Body of pancreas (tissue), 4 donors: Measurements from ENCODE around the gene BCKDHB. TPM values are rescaled to one million over a fixed set of nuclear protein-coding genes. Genes with fewer than 3 reads are reported as not detected.
"Not testable (repeated sequence)": the region's sequence is repeated elsewhere in the genome, so short reads cannot be mapped to it uniquely, and the experiment has no call there.

ENCODE experiments used
- ATAC-seq: fragments of 150-250 bp; one replicate; pipeline ENCODE4 v1.9.1; 2016
- DNase-seq, 4 donors: peaks; one replicate each; pipeline ENCODE4 v3.0.0-alpha.2; 2019
- H3K27ac ChIP-seq, 4 donors: fragments of 200-600 bp; sonication (generic); 1 replicate in 3 of 4; 2 replicates in 1 of 4; pipeline versions ENCODE4 v1.5.1 to v1.6.1; 2016 to 2019; ENCODE audit warnings: mild to moderate bottlenecking in 1 of 4, mixed read lengths in 1 of 4, moderate library complexity in 1 of 4
- H3K27me3 ChIP-seq, 2 donors: fragments of 200-600 bp; sonication (generic); one replicate each; pipeline ENCODE4 v1.6.0; 2016; ENCODE audit warnings: mild to moderate bottlenecking in 1 of 2
- H3K36me3 ChIP-seq, 2 donors: fragments of 200-600 bp; sonication (generic); replicated peaks in 1 of 2; 2 replicates each; pipeline ENCODE4 v1.5.1; 2016; ENCODE audit warnings: low read depth in 2 of 2; ENCODE audit not compliant: insufficient read depth in 1 of 2
- H3K4me1 ChIP-seq: fragments of 200-600 bp; sonication (generic); one replicate; pipeline ENCODE4 v1.6.0; 2016
- H3K4me3 ChIP-seq, 2 donors: fragments of 200-600 bp; sonication (generic); 1 replicate in 1 of 2; 2 replicates in 1 of 2; pipeline ENCODE4 v1.5.1; 2016 to 2019
- H3K9me3 ChIP-seq, 3 donors: fragments of 200-600 bp; sonication (generic); 1 replicate in 2 of 3; 2 replicates in 1 of 3; pipeline ENCODE4 v1.5.1; 2016
- CTCF ChIP-seq, 7 experiments: fragments of 450-650 bp in 4 of 7; fragments of 200-600 bp in 3 of 7; sonication (generic) in 3 of 7; IDR thresholded peaks; one replicate each; pipeline ENCODE4 v1.5.1; 2016 to 2019; ENCODE audit warnings: antibody characterized with exemption in 7 of 7
- POLR2A ChIP-seq, 3 donors: fragments of 450-650 bp; IDR thresholded peaks; one replicate each; pipeline ENCODE4 v1.6.1; 2016; ENCODE audit warnings: antibody characterized with exemption in 3 of 3, mild to moderate bottlenecking in 2 of 3
- WGBS, 2 donors: methylation state at CpG; one replicate each; pipeline ENCODE4 v1.1.5; 2017; 5-methylcytosine and 5-hydroxymethylcytosine counted together
- intact Hi-C: fragments of 100-400 bp; cut with DNase I; formaldehyde crosslinking; loops from one replicate; pipeline ENCODE4 v1.15.1; 2023
- total RNA-seq, 2 donors: library from RNA; depleted of rRNA; stranded (reverse); fragments of >200 nt; gene quantifications; one replicate each; pipeline ENCODE4 v1.1.0, GENCODE V29; 2016

BCKDHB gene
- total RNA-seq, result 10 to 100 TPM; 11.5 to 14.8 TPM

- Histone ChIP-seq H3K9me3 (no peaks in the 10 kb centered on the region), H3K4me3 (peak within 1 kb of the TSS; percentile 36 to 55), H3K36me3 (no peaks in the 10 kb centered on the region), H3K27me3 (no peaks in the 10 kb centered on the region), H3K4me1 (peaks cover 8% of the 10 kb centered on the region), H3K27ac (peak within 1 kb of the TSS; percentile 88 to 97 (median 92))
- 0% methylated on average over 18 to 56 of the region's 56 CpGs for WGBS, 2 donors
- peak in 2 of 7 experiments; percentile 13 to 14 for TF ChIP-seq CTCF (IDR thresholded peaks at IDR 0.05)
- peak; percentile 98 to 99 (median 98) for TF ChIP-seq POLR2A (IDR thresholded peaks at IDR 0.05)
- DNase-seq (peak; percentile 99 to 100 (median 100)), ATAC-seq (peak; percentile 99)
- intact Hi-C loops, result no loop called here
These were observed at the start of gene BCKDHB for GRCh38 chr6:80106418-80107235. Gene BCKDHB, plus strand, starts transcription at chr6:80106671. Its CDS starts 23 bp downstream, at chr6:80106694.

- no peak for TF ChIP-seq POLR2A (IDR thresholded peaks at IDR 0.05)
- TF ChIP-seq CTCF (IDR thresholded peaks at IDR 0.05), result no peak
- intact Hi-C loops, result no loop called here
- Histone ChIP-seq H3K36me3 (no peaks in the 10 kb centered on the region), H3K9me3 (no peaks in the 10 kb centered on the region), H3K27me3 (no peaks in the 10 kb centered on the region), H3K27ac (no peak overlapping the region), H3K4me3 (no peak overlapping the region), H3K4me1 (no peaks in the 10 kb centered on the region)
- DNase-seq (no peak), ATAC-seq (no peak)
These were observed 45.7 kb upstream of the BCKDHB start for GRCh38 chr6:80060774-80061173.

- H3K36me3 ChIP-seq, H3K9me3 ChIP-seq, intact Hi-C loops, H3K4me3 ChIP-seq, ATAC-seq, DNase-seq, H3K27ac ChIP-seq, H3K27me3 ChIP-seq, H3K4me1 ChIP-seq: not testable (repeated sequence)
- 63 to 67% methylated on average over 7 of the region's 7 CpGs for WGBS, 2 donors
These were observed 38.3 kb upstream of the BCKDHB start for GRCh38 chr6:80068146-80068545.

- H3K9me3 ChIP-seq, intact Hi-C loops, H3K27ac ChIP-seq, DNase-seq, H3K27me3 ChIP-seq, H3K4me3 ChIP-seq, ATAC-seq, H3K4me1 ChIP-seq, H3K36me3 ChIP-seq: not testable (repeated sequence)
- 80 to 86% methylated on average over 19 of the region's 19 CpGs for WGBS, 2 donors
These were observed 36.0 kb upstream of the BCKDHB start for GRCh38 chr6:80070431-80070830.

- Histone ChIP-seq H3K27me3 (no peaks in the 10 kb centered on the region), H3K27ac (no peak overlapping the region), H3K36me3 (no peaks in the 10 kb centered on the region), H3K4me3 (no peak overlapping the region), H3K4me1 (no peaks in the 10 kb centered on the region), H3K9me3 (no peaks in the 10 kb centered on the region)
- intact Hi-C loops, result no loop called here
- 50 to 76% methylated on average over 1 of the region's 1 CpG for WGBS, 2 donors
- DNase-seq, result no peak
- ATAC-seq, result no peak
- no peak for TF ChIP-seq CTCF (IDR thresholded peaks at IDR 0.05)
- no peak for TF ChIP-seq POLR2A (IDR thresholded peaks at IDR 0.05)
These were observed 29.4 kb upstream of the BCKDHB start for GRCh38 chr6:80077067-80077466.

GRCh38 chr6:80088637-80089036 lies 17.8 kb upstream of the BCKDHB start:
- DNase-seq, result no peak
- H3K36me3 ChIP-seq, result no peaks in the 10 kb centered on the region
- ATAC-seq, result no peak
- H3K4me3 ChIP-seq, result no peak overlapping the region
- no peaks in the 10 kb centered on the region for H3K9me3 ChIP-seq
- H3K27ac ChIP-seq, result no peak overlapping the region
- no peaks in the 10 kb centered on the region for H3K4me1 ChIP-seq
- TF ChIP-seq POLR2A (IDR thresholded peaks at IDR 0.05) (no peak), CTCF (IDR thresholded peaks at IDR 0.05) (no peak)
- no peaks in the 10 kb centered on the region for H3K27me3 ChIP-seq
- 65 to 72% methylated on average over 6 of the region's 6 CpGs for WGBS, 2 donors
- intact Hi-C loops, result no loop called here
